ENCODE results near the gene TRPM1.

- TF ChIP-seq CTCF (IDR thresholded peaks at IDR 0.05) (no peak), POLR2A (IDR thresholded peaks at IDR 0.05) (no peak)
Measured at GRCh38 chr15:31040611-31041010, 60.9 kb downstream of the TRPM1 start.
